H1 (cell line): ENCODE measurements around the gene DMAC2L. TPM values are rescaled to one million over a fixed set of nuclear protein-coding genes. Genes with fewer than 3 reads are reported as not detected.

Experiments used
- CTCF ChIA-PET: fragments of 300-600 bp; sonication (Branson Sonifier 250); formaldehyde crosslinking; loops from one replicate; lab custom pipeline; 2021; ENCODE audit not compliant: partially characterized antibody; lab: Charles Lee
- POLR2A ChIA-PET: fragments of 300-600 bp; sonication (Branson Sonifier 250); formaldehyde crosslinking; loops from one replicate; lab custom pipeline; 2021; ENCODE audit warnings: inconsistent platforms; ENCODE audit not compliant: partially characterized antibody; lab: Charles Lee
- DNase-seq, 2 experiments: peaks; one replicate each; pipeline versions ENCODE4 v3.0.0 to v3.0.0-alpha.2; 2010 to 2022; ENCODE audit warnings: low spot score in 2 of 2, low read depth in 1 of 2, mixed read lengths in 1 of 2
- FAIRE-seq: peaks from 2 replicates; lab custom pipeline; 2011; peaks lifted over from hg19 to GRCh38; lab: Jason Lieb, UNC
- H2AFZ ChIP-seq: 2 replicates; pipeline ENCODE4 v1.8.1; 2012; ENCODE audit warnings: low read length, inconsistent platforms
- H2AK5ac ChIP-seq: 2 replicates; pipeline ENCODE4 v1.6.1; 2013; ENCODE audit warnings: low read depth, low read length
- H2BK120ac ChIP-seq: replicated peaks from 2 replicates; pipeline ENCODE3; 2013; ENCODE audit warnings: low read depth, low read length, inconsistent platforms
- H2BK12ac ChIP-seq: 2 replicates; pipeline ENCODE4 v1.6.1; 2013; ENCODE audit warnings: low read depth, low read length
- H2BK15ac ChIP-seq: 2 replicates; pipeline ENCODE4 v1.6.1; 2013; ENCODE audit warnings: low read length
- H2BK20ac ChIP-seq: 2 replicates; pipeline ENCODE4 v1.6.1; 2013; ENCODE audit warnings: low read length
- H2BK5ac ChIP-seq: 2 replicates; pipeline ENCODE4 v1.6.1; 2013; ENCODE audit warnings: low read depth, low read length
- H3K14ac ChIP-seq: 2 replicates; pipeline ENCODE4 v1.6.1; 2013; ENCODE audit warnings: inconsistent platforms; ENCODE audit not compliant: insufficient read length
- H3K18ac ChIP-seq: 2 replicates; pipeline ENCODE4 v1.6.1; 2013; ENCODE audit warnings: low read length; ENCODE audit errors: extremely low read depth
- H3K23ac ChIP-seq: 2 replicates; pipeline ENCODE4 v1.6.1; 2013; ENCODE audit warnings: inconsistent platforms; ENCODE audit not compliant: insufficient read length
- H3K23me2 ChIP-seq: 2 replicates; pipeline ENCODE4 v1.6.1; 2013; ENCODE audit warnings: low read depth, low read length
- H3K27ac ChIP-seq: 2 replicates; pipeline ENCODE4 v1.6.1; 2011; ENCODE audit warnings: low read depth, low read length, inconsistent platforms
- H3K27me3 ChIP-seq, 4 experiments: replicated peaks in 1 of 4; 1 replicate in 1 of 4; 2 replicates in 3 of 4; pipeline versions ENCODE4 v1.6.1 to v1.8.1; 2011 to 2013; ENCODE audit warnings: low read length in 3 of 4, mild to moderate bottlenecking in 3 of 4, inconsistent platforms in 2 of 4, mixed read lengths in 2 of 4, moderate library complexity in 1 of 4; ENCODE audit not compliant: control insufficient read depth in 3 of 4, insufficient read depth in 3 of 4; ENCODE audit errors: extremely low read depth in 1 of 4
- H3K36me3 ChIP-seq, 4 experiments: 2 replicates each; pipeline versions ENCODE4 v1.6.1 to v1.8.1; 2011 to 2013; ENCODE audit warnings: mild to moderate bottlenecking in 4 of 4, low read length in 3 of 4, moderate library complexity in 2 of 4, control low read depth in 1 of 4, inconsistent platforms in 1 of 4; ENCODE audit not compliant: insufficient read depth in 4 of 4, control insufficient read depth in 2 of 4
- H3K4ac ChIP-seq: replicated peaks from 2 replicates; pipeline ENCODE3; 2013; ENCODE audit warnings: low read length, low read depth, mixed read lengths, inconsistent platforms; ENCODE audit not compliant: insufficient read length
- H3K4me1 ChIP-seq, 4 experiments: replicated peaks in 1 of 4; 1 replicate in 1 of 4; 2 replicates in 3 of 4; pipeline versions ENCODE4 v1.6.1 to v1.8.1; 2011 to 2013; ENCODE audit warnings: low read length in 3 of 4, inconsistent platforms in 2 of 4, mixed read lengths in 1 of 4; ENCODE audit not compliant: insufficient read depth in 4 of 4, control insufficient read depth in 3 of 4
- H3K4me2 ChIP-seq, 2 experiments: 2 replicates each; pipeline versions ENCODE4 v1.6.1 to v1.8.1; 2011 to 2013; ENCODE audit warnings: low read depth in 2 of 2, low read length in 2 of 2, control low read depth in 1 of 2, inconsistent platforms in 1 of 2, mild to moderate bottlenecking in 1 of 2; ENCODE audit not compliant: insufficient read depth in 1 of 2
- H3K4me3 ChIP-seq, 4 experiments: fragments of 200-600, 300-600 bp in 1 of 4; sonication (generic), shearing (Covaris generic), sonication (Bioruptor Twin) in 1 of 4; 2 replicates each; pipeline versions ENCODE4 v1.5.1 to v1.8.1; 2011 to 2016; ENCODE audit warnings: low read length in 4 of 4, low read depth in 3 of 4, control low read depth in 2 of 4, inconsistent platforms in 2 of 4, mild to moderate bottlenecking in 2 of 4, mixed read lengths in 1 of 4, moderate library complexity in 1 of 4; ENCODE audit not compliant: insufficient read depth in 2 of 4; ENCODE audit errors: extremely low read depth in 1 of 4
- H3K56ac ChIP-seq: replicated peaks from 2 replicates; pipeline ENCODE3; 2013; ENCODE audit warnings: low read depth, mild to moderate bottlenecking, mixed read lengths, low read length, inconsistent platforms; ENCODE audit not compliant: insufficient read length
- H3K79me1 ChIP-seq: 2 replicates; pipeline ENCODE4 v1.6.1; 2013; ENCODE audit warnings: low read depth, low read length, control low read depth
- H3K79me2 ChIP-seq, 2 experiments: 2 replicates each; pipeline versions ENCODE4 v1.6.1 to v1.8.1; 2012 to 2013; ENCODE audit warnings: low read length in 2 of 2, mild to moderate bottlenecking in 2 of 2, inconsistent platforms in 1 of 2; ENCODE audit not compliant: insufficient read depth in 2 of 2, control insufficient read depth in 1 of 2
- H3K9ac ChIP-seq, 4 experiments: replicated peaks in 1 of 4; 1 replicate in 1 of 4; 2 replicates in 3 of 4; pipeline versions ENCODE4 v1.6.1 to v1.8.1; 2011 to 2013; ENCODE audit warnings: low read depth in 3 of 4, low read length in 3 of 4, control low read depth in 2 of 4, mild to moderate bottlenecking in 2 of 4, moderate library complexity in 2 of 4, inconsistent platforms in 1 of 4; ENCODE audit errors: extremely low read depth in 1 of 4
- H3K9me3 ChIP-seq, 2 experiments: 2 replicates each; pipeline versions ENCODE4 v1.6.1 to v1.8.1; 2012 to 2013; ENCODE audit warnings: mild to moderate bottlenecking in 2 of 2, moderate library complexity in 2 of 2, control low read depth in 1 of 2, inconsistent platforms in 1 of 2, low read depth in 1 of 2, low read length in 1 of 2, mixed read lengths in 1 of 2; ENCODE audit not compliant: insufficient read depth in 2 of 2
- H4K20me1 ChIP-seq, 2 experiments: replicated peaks in 1 of 2; 2 replicates each; pipeline versions ENCODE3 to v1.8.1; 2011 to 2013; ENCODE audit warnings: inconsistent platforms in 2 of 2, low read length in 2 of 2, mild to moderate bottlenecking in 1 of 2; ENCODE audit not compliant: insufficient read depth in 2 of 2, control insufficient read depth in 1 of 2
- H4K5ac ChIP-seq: 2 replicates; pipeline ENCODE4 v1.6.1; 2013; ENCODE audit warnings: low read length, low read depth, mixed read lengths, inconsistent platforms; ENCODE audit not compliant: insufficient read length
- H4K8ac ChIP-seq: 2 replicates; pipeline ENCODE4 v1.8.0; 2013; ENCODE audit warnings: mild to moderate bottlenecking, moderate library complexity, low read length, inconsistent platforms; ENCODE audit not compliant: insufficient read depth; ENCODE audit errors: extremely low read depth
- H4K91ac ChIP-seq: replicated peaks from 2 replicates; pipeline ENCODE3; 2013; ENCODE audit warnings: low read length, mixed read lengths, inconsistent platforms; ENCODE audit not compliant: insufficient read length
- ASH2L ChIP-seq: fragments of 200-600, 300-600 bp; sonication (generic); IDR thresholded peaks from one replicate; pipeline ENCODE4 v1.7.1; 2017; ENCODE audit warnings: low read length
- BRCA1 ChIP-seq: IDR thresholded peaks from 2 replicates; pipeline ENCODE4 v1.6.1; 2012; ENCODE audit warnings: low read depth, low read length, improper control_type of control experiment
- CEBPB ChIP-seq: IDR thresholded peaks from 2 replicates; pipeline ENCODE4 v1.6.1; 2012; ENCODE audit warnings: low read depth, low read length
- CHD1 ChIP-seq: IDR thresholded peaks from 2 replicates; pipeline ENCODE4 v1.6.1; 2012; ENCODE audit warnings: low read depth, low read length, improper control_type of control experiment
- EGR1 ChIP-seq: IDR thresholded peaks from 2 replicates; pipeline ENCODE4 v1.6.1; 2011; ENCODE audit warnings: low read depth, low read length, borderline replicate concordance
- JUN ChIP-seq: IDR thresholded peaks from 2 replicates; pipeline ENCODE4 v1.6.1; 2011; ENCODE audit warnings: low read depth, mild to moderate bottlenecking, improper control_type of control experiment, low read length
- POLR2A ChIP-seq, 2 experiments: IDR thresholded peaks; 1 replicate in 1 of 2; 2 replicates in 1 of 2; pipeline ENCODE4 v1.6.1; 2011; ENCODE audit warnings: low read depth in 2 of 2, low read length in 2 of 2, mild to moderate bottlenecking in 2 of 2; ENCODE audit errors: control extremely low read depth in 1 of 2
- POU5F1 ChIP-seq: IDR thresholded peaks from 2 replicates; pipeline ENCODE4 v1.6.1; 2011; ENCODE audit warnings: low read depth, mild to moderate bottlenecking, low read length, moderate library complexity
- RAD21 ChIP-seq, 2 experiments: IDR thresholded peaks in 1 of 2; conservative IDR thresholded peaks in 1 of 2; 2 replicates each; pipeline ENCODE4 v1.6.1; 2011; ENCODE audit warnings: low read depth in 2 of 2, low read length in 2 of 2, improper control_type of control experiment in 1 of 2, inconsistent platforms in 1 of 2, mild to moderate bottlenecking in 1 of 2, moderate library complexity in 1 of 2
- RBBP5 ChIP-seq: IDR thresholded peaks from 2 replicates; pipeline ENCODE4 v1.7.1; 2012; ENCODE audit warnings: low read depth, mild to moderate bottlenecking, inconsistent platforms, low read length, moderate library complexity, borderline replicate concordance
- RFX5 ChIP-seq: IDR thresholded peaks from 2 replicates; pipeline ENCODE4 v1.6.1; 2011; ENCODE audit warnings: low read depth, low read length, improper control_type of control experiment, borderline replicate concordance
- RNF2 ChIP-seq: fragments of 200-900, 300-1000 bp; sonication (generic); IDR thresholded peaks from 2 replicates; pipeline ENCODE4 v1.7.1; 2016; ENCODE audit warnings: borderline replicate concordance, low read depth, mild to moderate bottlenecking, antibody characterized with exemption, low read length; ENCODE audit not compliant: poor library complexity, severe bottlenecking; ENCODE audit errors: missing control alignments
- SAP30 ChIP-seq: fragments of 300-600 bp; sonication (generic); IDR thresholded peaks from 2 replicates; pipeline ENCODE4 v1.7.1; 2012; ENCODE audit warnings: low read length, moderate library complexity, mild to moderate bottlenecking, inconsistent platforms; ENCODE audit not compliant: insufficient read depth, insufficient replicate concordance
- TAF1 ChIP-seq: IDR thresholded peaks from 2 replicates; pipeline ENCODE4 v1.6.1; 2011; ENCODE audit warnings: mild to moderate bottlenecking, low read depth, low read length
- WGBS, 2 experiments: shearing (Covaris generic) in 1 of 2; methylation state at CpG; one replicate each; pipeline versions ENCODE4 v1.1.6 to v1.1.7; 2013 to 2015; ENCODE audit warnings: low lambda C conversion rate in 2 of 2, mixed read lengths in 2 of 2, inconsistent platforms in 1 of 2, low coverage in 1 of 2, missing lambda C conversion rate in 1 of 2; ENCODE audit not compliant: insufficient replicate concordance in 2 of 2, insufficient coverage in 1 of 2, insufficient read length in 1 of 2; ENCODE audit errors: extremely low coverage in 1 of 2, missing lambda C conversion rate in 1 of 2; 5-methylcytosine and 5-hydroxymethylcytosine counted together
- polyA plus RNA-seq, 7 experiments: library from polyadenylated mRNA; depleted of rRNA in 3 of 7; stranded (reverse) in 5 of 7; unstranded in 2 of 7; fragments of >200 nt in 5 of 7; fragments of 200-250 nt in 2 of 7; gene quantifications; 1 replicate in 5 of 7; 2 replicates in 1 of 7; 4 replicates in 1 of 7; pipeline versions ENCODE4 v1.2.1 to v1.2.3, GENCODE V29; 2011 to 2013; ENCODE audit warnings: missing spikeins in 2 of 7, mixed read lengths in 2 of 7
- total RNA-seq: library from RNA; stranded (reverse); fragmentation: NEBNext Ultra II Directional; extraction: Animal tissue kit (Norgen Biotek cat#: 25700); gene quantifications from 2 replicates; pipeline ENCODE4 v1.2.1, GENCODE V29; 2021
- TF ChIP-seq, protein P1 (sequence below): IDR thresholded peaks from 2 replicates; pipeline ENCODE4 v1.6.1; 2012; ENCODE audit warnings: inconsistent platforms

The DMAC2L gene
- total and polyA plus RNA-seq, 2 of the 8 experiments (the other 6 are each of a cell fraction or from before 2014, with no cell fraction given): 20.3 to 28.9 TPM

GRCh38 chr14:50371546-50371945 lies 59.4 kb downstream of the DMAC2L start:
- Histone ChIP-seq H3K23ac (no peak overlapping the region), H2BK12ac (no peak overlapping the region), H2AK5ac (no peak overlapping the region), H3K4ac (no peak overlapping the region), H3K9ac (no peak overlapping the region), H2BK20ac (no peak overlapping the region), H3K18ac (no peak overlapping the region), H3K79me2 (no peaks in the 10 kb centered on the region), H3K79me1 (no peaks in the 10 kb centered on the region), H3K4me3 (no peak overlapping the region), H3K14ac (no peak overlapping the region), H3K4me2 (no peak overlapping the region), H4K8ac (no peak overlapping the region), H3K27me3 (no peaks in the 10 kb centered on the region), H3K4me1 (no peaks in the 10 kb centered on the region; a peak in 1 of 7 replicates), H2BK120ac (no peak overlapping the region), H2BK15ac (no peak overlapping the region), H4K20me1 (no peaks in the 10 kb centered on the region), H3K27ac (no peak overlapping the region), H3K36me3 (no peaks in the 10 kb centered on the region), H4K91ac (no peak overlapping the region), H3K9me3 (no peaks in the 10 kb centered on the region), H2BK5ac (no peak overlapping the region), H3K23me2 (no peaks in the 10 kb centered on the region), H3K56ac (no peak overlapping the region), H4K5ac (no peak overlapping the region), H2AFZ (no peak overlapping the region)
- ChIA-PET CTCF (no interaction called here), POLR2A (no interaction called here)
- 84% methylated on average over 4 of the region's 4 CpGs; no CpG with 5 or more reads in 1 of the 2 experiments for WGBS, 2 experiments
- FAIRE-seq (no peak), DNase-seq (peak in 1 of 2 experiments; percentile 24)
- TF ChIP-seq JUN (no peak), POU5F1 (no peak), EGR1 (no peak), RBBP5 (no peak), TAF1 (no peak), ASH2L (no peak), CHD1 (no peak), RAD21 (IDR thresholded peaks at IDR 0.05 in 1 of 2, conservative IDR thresholded peaks at IDR 0.05 in 1 of 2; ENCODE audit: low read depth in 2 of 2, low read length in 2 of 2) (no peak), RFX5 (no peak), RNF2 (no peak), BRCA1 (no peak), SAP30 (no peak), CEBPB (no peak), POLR2A (IDR thresholded peaks at IDR 0.05; ENCODE audit: control extremely low read depth in 1 of 2, low read depth in 2 of 2, low read length in 2 of 2) (no peak)
- TF ChIP-seq, protein P1, sequence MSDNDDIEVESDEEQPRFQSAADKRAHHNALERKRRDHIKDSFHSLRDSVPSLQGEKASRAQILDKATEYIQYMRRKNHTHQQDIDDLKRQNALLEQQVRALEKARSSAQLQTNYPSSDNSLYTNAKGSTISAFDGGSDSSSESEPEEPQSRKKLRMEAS: no peak
